GM23338 (cell line): Measurements from ENCODE around the gene BRF1. TPM values are rescaled to one million over a fixed set of nuclear protein-coding genes. Genes with fewer than 3 reads are reported as not detected.

Experiments used
- ATAC-seq: fragments of 200-7000 bp; cut with Tn5 transposase; 3 replicates; pipeline ENCODE4 v1.9.1; 2020
- DNase-seq: peaks from one replicate; pipeline ENCODE4 v3.0.0-alpha.2; 2015; ENCODE audit warnings: low spot score
- H2AFZ ChIP-seq: fragments of 200-600 bp; sonication (generic); 2 replicates; pipeline ENCODE4 v1.8.0; 2016; ENCODE audit warnings: antibody characterized with exemption, mild to moderate bottlenecking, moderate library complexity
- H3F3A ChIP-seq: fragments of 200-600 bp; sonication (generic); replicated peaks from 2 replicates; pipeline ENCODE4 v1.8.0; 2017; ENCODE audit warnings: antibody characterized with exemption, mixed run types, low read depth
- H3K27ac ChIP-seq: fragments of 200-600 bp; sonication (generic); 2 replicates; pipeline ENCODE4 v1.6.1; 2016; ENCODE audit warnings: low read depth
- H3K27me3 ChIP-seq: fragments of 200-600 bp; sonication (generic); 2 replicates; pipeline ENCODE4 v1.8.0; 2016; ENCODE audit warnings: mild to moderate bottlenecking, mixed run types, moderate library complexity; ENCODE audit not compliant: insufficient read depth
- H3K36me3 ChIP-seq: fragments of 200-600 bp; sonication (generic); 2 replicates; pipeline ENCODE4 v1.8.0; 2016; ENCODE audit warnings: mild to moderate bottlenecking; ENCODE audit not compliant: insufficient read depth
- H3K4me1 ChIP-seq: fragments of 200-600 bp; sonication (generic); 2 replicates; pipeline ENCODE4 v1.8.0; 2016; ENCODE audit warnings: mild to moderate bottlenecking, moderate library complexity; ENCODE audit not compliant: insufficient read depth
- H3K4me2 ChIP-seq: fragments of 200-600 bp; sonication (generic); 2 replicates; pipeline ENCODE4 v1.7.1; 2017; ENCODE audit warnings: mixed run types
- H3K4me3 ChIP-seq: fragments of 200-600 bp; sonication (generic); 2 replicates; pipeline ENCODE4 v1.6.1; 2016; ENCODE audit warnings: mixed run types
- H3K79me2 ChIP-seq: fragments of 200-600 bp; sonication (generic); replicated peaks from 2 replicates; pipeline ENCODE4 v1.8.0; 2017; ENCODE audit warnings: mild to moderate bottlenecking; ENCODE audit not compliant: insufficient read depth
- H3K9me2 ChIP-seq: fragments of 200-600 bp; sonication (generic); 2 replicates; pipeline ENCODE4 v1.8.0; 2017; ENCODE audit not compliant: insufficient read depth
- H4K20me1 ChIP-seq: fragments of 200-600 bp; sonication (generic); replicated peaks from 2 replicates; pipeline ENCODE4 v1.8.0; 2017; ENCODE audit warnings: mild to moderate bottlenecking; ENCODE audit not compliant: insufficient read depth
- H3K27ac Mint-ChIP-seq: 2 replicates; pipeline ENCODE4 v1.8.0; 2020; ENCODE audit warnings: inconsistent platforms, mild to moderate bottlenecking, moderate library complexity, mixed read lengths
- H3K27me3 Mint-ChIP-seq: 3 replicates; pipeline ENCODE4 v1.8.0; 2022; ENCODE audit warnings: low read depth, mild to moderate bottlenecking, moderate library complexity, mixed read lengths, inconsistent platforms; ENCODE audit not compliant: insufficient read depth, poor library complexity
- H3K36me3 Mint-ChIP-seq: 3 replicates; pipeline ENCODE4 v1.8.0; 2021; ENCODE audit warnings: low read depth, mild to moderate bottlenecking, inconsistent platforms, moderate library complexity, mixed read lengths
- H3K4me1 Mint-ChIP-seq: 3 replicates; pipeline ENCODE4 v1.8.0; 2020; ENCODE audit warnings: mild to moderate bottlenecking, inconsistent platforms, mixed read lengths
- H3K4me3 Mint-ChIP-seq: 3 replicates; pipeline ENCODE4 v1.8.0; 2021; ENCODE audit warnings: moderate library complexity, mild to moderate bottlenecking, inconsistent platforms, mixed read lengths
- H3K9me3 Mint-ChIP-seq: 3 replicates; pipeline ENCODE4 v1.8.0; 2020; ENCODE audit warnings: moderate library complexity, mild to moderate bottlenecking, inconsistent platforms, mixed read lengths
- CREB1 ChIP-seq: fragments of 250-450 bp; sonication (Bioruptor Pico); IDR thresholded peaks from 2 replicates; pipeline ENCODE4 v1.5.0; 2020; ENCODE audit warnings: low read depth, mild to moderate bottlenecking, moderate library complexity
- EZH2 ChIP-seq: fragments of 200-600 bp; sonication (generic); IDR thresholded peaks from one replicate; pipeline ENCODE4 v1.8.0; 2017; ENCODE audit warnings: antibody characterized with exemption, mild to moderate bottlenecking, low read depth; ENCODE audit not compliant: unreplicated experiment
- EZH2phosphoT487 ChIP-seq: fragments of 200-600 bp; sonication (generic); IDR thresholded peaks from one replicate; pipeline ENCODE4 v1.8.1; 2018; ENCODE audit warnings: antibody characterized with exemption; ENCODE audit not compliant: unreplicated experiment
- JUNB ChIP-seq: IDR thresholded peaks from one replicate; pipeline ENCODE4 v1.6.1; 2016; ENCODE audit warnings: antibody characterized with exemption; ENCODE audit not compliant: unreplicated experiment
- NANOG ChIP-seq: IDR thresholded peaks from 2 replicates; pipeline ENCODE4 v1.6.1; 2016; ENCODE audit warnings: antibody characterized with exemption, borderline replicate concordance
- POLR2AphosphoS5 ChIP-seq: IDR thresholded peaks from 2 replicates; pipeline ENCODE4 v1.6.1; 2016; ENCODE audit warnings: antibody characterized with exemption, low read depth
- STAT1 ChIP-seq: IDR thresholded peaks from one replicate; pipeline ENCODE4 v1.6.1; 2016; ENCODE audit warnings: antibody characterized with exemption; ENCODE audit not compliant: unreplicated experiment
- ZNF114 ChIP-seq: fragments of 250-450 bp; sonication (Bioruptor Pico); IDR thresholded peaks from 2 replicates; pipeline ENCODE4 v1.5.0; 2020; ENCODE audit warnings: mild to moderate bottlenecking, moderate library complexity
- ZNF331 ChIP-seq: fragments of 250-450 bp; sonication (Bioruptor Pico); IDR thresholded peaks from 2 replicates; pipeline ENCODE4 v1.5.0; 2020; ENCODE audit warnings: low read depth, mild to moderate bottlenecking, moderate library complexity
- ZNF462 ChIP-seq: fragments of 250-450 bp; sonication (Bioruptor Pico); IDR thresholded peaks from 2 replicates; pipeline ENCODE4 v1.5.0; 2020; ENCODE audit warnings: mild to moderate bottlenecking, moderate library complexity
- polyA plus RNA-seq: library from polyadenylated mRNA; unstranded; fragments of >200 nt; fragmentation: Nextera tagmentation; extraction: Ambion mirVana; gene quantifications from 2 replicates; pipeline ENCODE4 v1.2.1, GENCODE V29; 2016
- total RNA-seq: library from RNA; depleted of rRNA; stranded (reverse); fragments of >200 nt; shearing (Covaris generic); gene quantifications from 2 replicates; pipeline ENCODE4 v1.2.3, GENCODE V29; 2014
- TF ChIP-seq, protein P1 (sequence below): IDR thresholded peaks from one replicate; pipeline ENCODE4 v1.6.1; 2018; ENCODE audit warnings: antibody characterized with exemption; ENCODE audit not compliant: unreplicated experiment
- TF ChIP-seq, protein P2 (sequence below): IDR thresholded peaks from 2 replicates; pipeline ENCODE4 v1.6.1; 2016; ENCODE audit warnings: antibody characterized with exemption
- TF ChIP-seq, protein P3 (sequence below), 2 experiments: fragments of 200-600 bp in 1 of 2; sonication (generic) in 1 of 2; conservative IDR thresholded peaks; 2 replicates each; pipeline versions ENCODE4 v1.5.1 to v1.6.1; 2016 to 2017; ENCODE audit warnings: antibody characterized with exemption in 2 of 2, low read depth in 2 of 2, mild to moderate bottlenecking in 2 of 2, moderate library complexity in 1 of 2

The BRF1 gene
- total and polyA plus RNA-seq, 2 experiments from 2014 or later: 8.6 to 29.9 TPM

DNA sequence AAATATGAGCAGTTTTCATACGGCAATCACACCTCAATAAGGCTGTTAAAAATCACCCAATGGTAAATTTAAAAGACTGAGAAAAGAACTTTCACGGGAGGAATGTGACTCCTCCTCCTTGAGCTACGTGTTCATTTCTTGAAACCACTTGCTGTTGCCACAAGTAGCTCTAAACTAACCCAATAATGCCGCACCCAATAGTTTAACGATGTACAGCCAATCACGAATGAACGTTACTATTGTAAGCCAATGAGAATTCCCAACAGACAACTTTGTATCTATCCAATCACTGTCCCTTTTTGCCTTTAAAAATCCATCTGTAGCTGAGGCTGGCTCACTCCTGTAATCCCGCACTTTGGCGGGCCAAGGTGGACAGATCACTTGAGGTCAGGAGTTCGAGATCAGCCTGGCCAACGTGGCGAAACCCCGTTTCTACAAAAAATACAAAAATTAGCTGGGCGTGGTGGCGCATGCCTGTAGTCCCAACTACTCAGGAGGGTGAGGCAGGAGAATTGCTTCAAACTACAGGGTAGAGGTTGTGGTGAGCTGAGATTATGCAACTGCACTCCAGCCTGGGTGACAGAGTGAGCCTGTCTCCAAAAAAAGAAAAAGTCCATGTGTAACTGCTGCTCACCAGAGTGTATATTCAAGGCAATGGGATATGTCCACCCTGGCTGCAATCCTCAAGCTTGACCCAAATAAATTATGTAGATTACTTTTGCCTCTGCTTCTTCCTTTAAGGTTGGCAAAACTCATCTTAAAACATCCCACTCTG, 76.8 kb downstream of the BRF1 start:
- Mint-ChIP-seq H3K9me3 (peaks cover under 1% of the 10 kb centered on the region; the same call in 1 of the 3 replicates), H3K27me3 (peaks cover 2% of the 10 kb centered on the region), H3K36me3 (peaks cover 10% of the 10 kb centered on the region), H3K4me1 (no peaks in the 10 kb centered on the region), H3K4me3 (no peak overlapping the region), H3K27ac (no peak overlapping the region)
- no peaks in the 10 kb centered on the region for H3F3A ChIP-seq
- H3K36me3 ChIP-seq: no peaks in the 10 kb centered on the region; the same call in 1 of the 2 replicates
- TF ChIP-seq ZNF331 (CRISPR knock-in tag): no peak
- TF ChIP-seq, protein P1, sequence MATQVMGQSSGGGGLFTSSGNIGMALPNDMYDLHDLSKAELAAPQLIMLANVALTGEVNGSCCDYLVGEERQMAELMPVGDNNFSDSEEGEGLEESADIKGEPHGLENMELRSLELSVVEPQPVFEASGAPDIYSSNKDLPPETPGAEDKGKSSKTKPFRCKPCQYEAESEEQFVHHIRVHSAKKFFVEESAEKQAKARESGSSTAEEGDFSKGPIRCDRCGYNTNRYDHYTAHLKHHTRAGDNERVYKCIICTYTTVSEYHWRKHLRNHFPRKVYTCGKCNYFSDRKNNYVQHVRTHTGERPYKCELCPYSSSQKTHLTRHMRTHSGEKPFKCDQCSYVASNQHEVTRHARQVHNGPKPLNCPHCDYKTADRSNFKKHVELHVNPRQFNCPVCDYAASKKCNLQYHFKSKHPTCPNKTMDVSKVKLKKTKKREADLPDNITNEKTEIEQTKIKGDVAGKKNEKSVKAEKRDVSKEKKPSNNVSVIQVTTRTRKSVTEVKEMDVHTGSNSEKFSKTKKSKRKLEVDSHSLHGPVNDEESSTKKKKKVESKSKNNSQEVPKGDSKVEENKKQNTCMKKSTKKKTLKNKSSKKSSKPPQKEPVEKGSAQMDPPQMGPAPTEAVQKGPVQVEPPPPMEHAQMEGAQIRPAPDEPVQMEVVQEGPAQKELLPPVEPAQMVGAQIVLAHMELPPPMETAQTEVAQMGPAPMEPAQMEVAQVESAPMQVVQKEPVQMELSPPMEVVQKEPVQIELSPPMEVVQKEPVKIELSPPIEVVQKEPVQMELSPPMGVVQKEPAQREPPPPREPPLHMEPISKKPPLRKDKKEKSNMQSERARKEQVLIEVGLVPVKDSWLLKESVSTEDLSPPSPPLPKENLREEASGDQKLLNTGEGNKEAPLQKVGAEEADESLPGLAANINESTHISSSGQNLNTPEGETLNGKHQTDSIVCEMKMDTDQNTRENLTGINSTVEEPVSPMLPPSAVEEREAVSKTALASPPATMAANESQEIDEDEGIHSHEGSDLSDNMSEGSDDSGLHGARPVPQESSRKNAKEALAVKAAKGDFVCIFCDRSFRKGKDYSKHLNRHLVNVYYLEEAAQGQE: no peak
- no peak for TF ChIP-seq NANOG
- TF ChIP-seq EZH2phosphoT487: no peak
- no peak for TF ChIP-seq STAT1
- TF ChIP-seq POLR2AphosphoS5: no peak
- TF ChIP-seq, protein P2, sequence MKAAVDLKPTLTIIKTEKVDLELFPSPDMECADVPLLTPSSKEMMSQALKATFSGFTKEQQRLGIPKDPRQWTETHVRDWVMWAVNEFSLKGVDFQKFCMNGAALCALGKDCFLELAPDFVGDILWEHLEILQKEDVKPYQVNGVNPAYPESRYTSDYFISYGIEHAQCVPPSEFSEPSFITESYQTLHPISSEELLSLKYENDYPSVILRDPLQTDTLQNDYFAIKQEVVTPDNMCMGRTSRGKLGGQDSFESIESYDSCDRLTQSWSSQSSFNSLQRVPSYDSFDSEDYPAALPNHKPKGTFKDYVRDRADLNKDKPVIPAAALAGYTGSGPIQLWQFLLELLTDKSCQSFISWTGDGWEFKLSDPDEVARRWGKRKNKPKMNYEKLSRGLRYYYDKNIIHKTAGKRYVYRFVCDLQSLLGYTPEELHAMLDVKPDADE: no peak
- TF ChIP-seq, protein P3, sequence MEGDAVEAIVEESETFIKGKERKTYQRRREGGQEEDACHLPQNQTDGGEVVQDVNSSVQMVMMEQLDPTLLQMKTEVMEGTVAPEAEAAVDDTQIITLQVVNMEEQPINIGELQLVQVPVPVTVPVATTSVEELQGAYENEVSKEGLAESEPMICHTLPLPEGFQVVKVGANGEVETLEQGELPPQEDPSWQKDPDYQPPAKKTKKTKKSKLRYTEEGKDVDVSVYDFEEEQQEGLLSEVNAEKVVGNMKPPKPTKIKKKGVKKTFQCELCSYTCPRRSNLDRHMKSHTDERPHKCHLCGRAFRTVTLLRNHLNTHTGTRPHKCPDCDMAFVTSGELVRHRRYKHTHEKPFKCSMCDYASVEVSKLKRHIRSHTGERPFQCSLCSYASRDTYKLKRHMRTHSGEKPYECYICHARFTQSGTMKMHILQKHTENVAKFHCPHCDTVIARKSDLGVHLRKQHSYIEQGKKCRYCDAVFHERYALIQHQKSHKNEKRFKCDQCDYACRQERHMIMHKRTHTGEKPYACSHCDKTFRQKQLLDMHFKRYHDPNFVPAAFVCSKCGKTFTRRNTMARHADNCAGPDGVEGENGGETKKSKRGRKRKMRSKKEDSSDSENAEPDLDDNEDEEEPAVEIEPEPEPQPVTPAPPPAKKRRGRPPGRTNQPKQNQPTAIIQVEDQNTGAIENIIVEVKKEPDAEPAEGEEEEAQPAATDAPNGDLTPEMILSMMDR (conservative IDR thresholded peaks at IDR 0.05; ENCODE audit: low read depth in 2 of 2): no peak
- no peak for TF ChIP-seq EZH2
- TF ChIP-seq ZNF114: no peak
- no peak for TF ChIP-seq JUNB
- no peak for TF ChIP-seq ZNF462 (CRISPR knock-in tag)
- no peak for TF ChIP-seq CREB1 (CRISPR knock-in tag)
- no peaks in the 10 kb centered on the region for H3K79me2 ChIP-seq
- no peaks in the 10 kb centered on the region for H3K4me1 ChIP-seq
- DNase-seq: no peak
- H3K4me3 ChIP-seq: no peak overlapping the region
- no peak overlapping the region for H2AFZ ChIP-seq
- no peaks in the 10 kb centered on the region for H3K27me3 ChIP-seq
- H4K20me1 ChIP-seq: no peaks in the 10 kb centered on the region
- H3K27ac ChIP-seq: no peak overlapping the region
- no peaks in the 10 kb centered on the region for H3K9me2 ChIP-seq
- no peak overlapping the region for H3K4me2 ChIP-seq
- no peak for ATAC-seq
